Mucosa of descending colon (tissue), 3 donors: Measurements from ENCODE around the gene ARHGEF39. TPM values are rescaled to one million over a fixed set of nuclear protein-coding genes. Genes with fewer than 3 reads are reported as not detected.

Source experiments
- ATAC-seq: fragments of 200-7000 bp; cut with Tn5 transposase; one replicate; pipeline ENCODE4 v1.9.1; 2020; ENCODE audit warnings: mild to moderate bottlenecking, moderate library complexity
- DNase-seq, 3 donors: peaks; one replicate each; pipeline ENCODE4 v3.0.0-alpha.2; 2020
- H3K36me3 ChIP-seq: fragments of 200-600 bp; one replicate; pipeline ENCODE4 v1.8.0; 2021; ENCODE audit warnings: low read depth, mild to moderate bottlenecking
- H3K4me1 ChIP-seq: fragments of 200-600 bp; one replicate; pipeline ENCODE4 v1.8.0; 2021; ENCODE audit warnings: low read depth, mild to moderate bottlenecking
- H3K4me3 ChIP-seq: fragments of 200-600 bp; one replicate; pipeline ENCODE4 v1.8.0; 2021; ENCODE audit warnings: mild to moderate bottlenecking
- H3K9me3 ChIP-seq: fragments of 200-600 bp; one replicate; pipeline ENCODE4 v1.8.0; 2021; ENCODE audit warnings: mild to moderate bottlenecking
- CTCF ChIP-seq: fragments of 200-600 bp; IDR thresholded peaks from one replicate; pipeline ENCODE4 v1.8.0; 2022; ENCODE audit warnings: antibody characterized with exemption, mild to moderate bottlenecking
- intact Hi-C, 2 donors: fragments of 100-400 bp; cut with DNase I in 1 of 2; cut with micrococcal nuclease in 1 of 2; formaldehyde crosslinking; loops; one replicate each; pipeline versions ENCODE4 v1.11.0 to v1.11.1; 2022; cut with DNase I, micrococcal nuclease
- total RNA-seq, 3 donors: library from RNA; stranded (reverse); fragmentation: NEBNext Ultra II Directional in 2 of 3; extraction: Animal tissue kit (Norgen Biotek cat#: 25700) in 2 of 3; gene quantifications; one replicate each; pipeline versions ENCODE4 v1.2.1 to v1.2.4, GENCODE V29; 2021 to 2023
- donor health status: DM: no; HTN: no; CAD: no; lungs with moderate emphysema.
- donor health status: DM: no; HTN: no; CAD: no.
- donor health status: DM: no; HTN: yes; CAD: no.

Gene ARHGEF39
- total RNA-seq, 3 donors from 2014 or later: 2.6 to 10.3 (median 6.4) TPM

- Histone ChIP-seq H3K4me3 (no peak overlapping the region), H3K4me1 (peaks cover 59% of the 10 kb centered on the region), H3K36me3 (peaks cover 5% of the 10 kb centered on the region), H3K9me3 (no peaks in the 10 kb centered on the region)
- intact Hi-C loops: loop anchor here in 1 of 2 donors (5.0 kb wide), 1 partner anchor 75 kb away; the partner anchor contains the start of genes CREB3 and TLN1
- no peak for TF ChIP-seq CTCF
- ATAC-seq (no peak), DNase-seq (no peak)
Observed at GRCh38 chr9:35656831-35657545, 8.0 kb downstream of the ARHGEF39 start.

GRCh38 chr9:35656348-35656747, 8.6 kb downstream of the ARHGEF39 start:
- TF ChIP-seq CTCF: no peak
- peaks cover 57% of the 10 kb centered on the region for H3K4me1 ChIP-seq
- intact Hi-C loops: loop anchor here in 1 of 2 donors (5.0 kb wide), 1 partner anchor 76 kb away; the partner anchor contains the start of genes CREB3 and TLN1
- peaks cover 5% of the 10 kb centered on the region for H3K36me3 ChIP-seq
- no peak for DNase-seq
- no peak overlapping the region for H3K4me3 ChIP-seq
- no peak for ATAC-seq
- no peaks in the 10 kb centered on the region for H3K9me3 ChIP-seq

GRCh38 chr9:35653611-35654010, 11.4 kb downstream of the ARHGEF39 start:
- ATAC-seq (no peak), DNase-seq (no peak)
- no peak for TF ChIP-seq CTCF
- intact Hi-C loops: no loop called here
- Histone ChIP-seq H3K4me3 (no peak overlapping the region), H3K36me3 (peaks cover 5% of the 10 kb centered on the region), H3K9me3 (no peaks in the 10 kb centered on the region), H3K4me1 (peaks cover 35% of the 10 kb centered on the region)

GRCh38 chr9:35652829-35653209, 12.2 kb downstream of the ARHGEF39 start:
- DNase-seq: no peak
- Histone ChIP-seq H3K4me3 (no peak overlapping the region), H3K4me1 (peaks cover 32% of the 10 kb centered on the region), H3K9me3 (no peaks in the 10 kb centered on the region), H3K36me3 (peaks cover 3% of the 10 kb centered on the region)
- intact Hi-C loops: no loop called here
- no peak for TF ChIP-seq CTCF
- ATAC-seq: no peak

GRCh38 chr9:35651956-35652828, 12.8 kb downstream of the ARHGEF39 start:
- TF ChIP-seq CTCF: no peak
- Histone ChIP-seq H3K36me3 (no peaks in the 10 kb centered on the region), H3K9me3 (no peaks in the 10 kb centered on the region), H3K4me3 (no peak overlapping the region), H3K4me1 (peaks cover 26% of the 10 kb centered on the region)
- DNase-seq (peak in 1 of 3 donors; percentile 52), ATAC-seq (peak; percentile 80)
- intact Hi-C loops: no loop called here
